Mucosa of stomach (tissue), 1 donor: ENCODE measurements around the gene PHC3.

Experiments used
- H3K27me3 ChIP-seq: one replicate; pipeline ENCODE4 v1.7.0; 2013; ENCODE audit warnings: mild to moderate bottlenecking, low read length; ENCODE audit not compliant: control insufficient read depth, insufficient read depth
- H3K36me3 ChIP-seq: one replicate; pipeline ENCODE4 v1.7.0; 2013; ENCODE audit warnings: low read length; ENCODE audit not compliant: control insufficient read depth, insufficient read depth
- H3K4me1 ChIP-seq: one replicate; pipeline ENCODE4 v1.7.0; 2013; ENCODE audit warnings: mild to moderate bottlenecking, low read length; ENCODE audit not compliant: control insufficient read depth, insufficient read depth
- H3K4me3 ChIP-seq: one replicate; pipeline ENCODE4 v1.7.0; 2013; ENCODE audit warnings: low read length
- H3K9ac ChIP-seq: one replicate; pipeline ENCODE4 v1.7.0; 2013; ENCODE audit warnings: mild to moderate bottlenecking, low read length, moderate library complexity
- H3K9me3 ChIP-seq: one replicate; pipeline ENCODE4 v1.7.0; 2013; ENCODE audit warnings: mild to moderate bottlenecking, low read length, moderate library complexity; ENCODE audit not compliant: control insufficient read depth
- donor health status: Pancreatic carcinoma.

Gene PHC3

GRCh38 chr3:170178651-170179050 lies 2.9 kb downstream of the PHC3 start:
- H3K9ac ChIP-seq = no peak overlapping the region
- H3K4me1 ChIP-seq = peaks cover 24% of the 10 kb centered on the region
- no peaks in the 10 kb centered on the region for H3K27me3 ChIP-seq
- no peak overlapping the region for H3K4me3 ChIP-seq
- no peaks in the 10 kb centered on the region for H3K9me3 ChIP-seq
- no peaks in the 10 kb centered on the region for H3K36me3 ChIP-seq

GRCh38 chr3:170171563-170171962 lies 10.0 kb downstream of the PHC3 start:
- Histone ChIP-seq H3K4me3 (no peak overlapping the region), H3K27me3 (no peaks in the 10 kb centered on the region), H3K9me3 (no peaks in the 10 kb centered on the region), H3K4me1 (peaks cover 12% of the 10 kb centered on the region), H3K36me3 (peaks cover 4% of the 10 kb centered on the region), H3K9ac (no peak overlapping the region)

GRCh38 chr3:170164717-170165116 lies 16.8 kb downstream of the PHC3 start:
- no peaks in the 10 kb centered on the region for H3K27me3 ChIP-seq
- H3K4me3 ChIP-seq = no peak overlapping the region
- no peaks in the 10 kb centered on the region for H3K36me3 ChIP-seq
- no peaks in the 10 kb centered on the region for H3K9me3 ChIP-seq
- H3K9ac ChIP-seq = no peak overlapping the region
- peaks cover 9% of the 10 kb centered on the region for H3K4me1 ChIP-seq

- H3K36me3 ChIP-seq = no peaks in the 10 kb centered on the region
- H3K4me1 ChIP-seq = peaks cover 9% of the 10 kb centered on the region
- no peaks in the 10 kb centered on the region for H3K9me3 ChIP-seq
- H3K9ac ChIP-seq = no peak overlapping the region
- H3K4me3 ChIP-seq = no peak overlapping the region
- H3K27me3 ChIP-seq = no peaks in the 10 kb centered on the region
These were observed 17.4 kb downstream of the PHC3 start for GRCh38 chr3:170163956-170164645.

- Histone ChIP-seq H3K4me3 (no peak overlapping the region), H3K9me3 (no peaks in the 10 kb centered on the region), H3K9ac (no peak overlapping the region), H3K27me3 (no peaks in the 10 kb centered on the region), H3K4me1 (peaks cover 9% of the 10 kb centered on the region), H3K36me3 (no peaks in the 10 kb centered on the region)
These were observed 18.9 kb downstream of the PHC3 start for GRCh38 chr3:170162630-170163029.

- peaks cover 9% of the 10 kb centered on the region for H3K4me1 ChIP-seq
- H3K36me3 ChIP-seq = no peaks in the 10 kb centered on the region
- H3K4me3 ChIP-seq = no peak overlapping the region
- no peak overlapping the region for H3K9ac ChIP-seq
- no peaks in the 10 kb centered on the region for H3K27me3 ChIP-seq
- H3K9me3 ChIP-seq = no peaks in the 10 kb centered on the region
These were observed 19.5 kb downstream of the PHC3 start for GRCh38 chr3:170162052-170162451.

- Histone ChIP-seq H3K27me3 (no peaks in the 10 kb centered on the region), H3K4me3 (no peak overlapping the region), H3K9me3 (no peaks in the 10 kb centered on the region), H3K4me1 (peaks cover 7% of the 10 kb centered on the region), H3K9ac (no peak overlapping the region), H3K36me3 (no peaks in the 10 kb centered on the region)
These were observed 21.6 kb downstream of the PHC3 start for GRCh38 chr3:170159933-170160332.

GRCh38 chr3:170159459-170159858 lies 22.1 kb downstream of the PHC3 start:
- H3K4me1 ChIP-seq = peaks cover 7% of the 10 kb centered on the region
- no peaks in the 10 kb centered on the region for H3K36me3 ChIP-seq
- no peaks in the 10 kb centered on the region for H3K27me3 ChIP-seq
- H3K9me3 ChIP-seq = no peaks in the 10 kb centered on the region
- H3K4me3 ChIP-seq = no peak overlapping the region
- no peak overlapping the region for H3K9ac ChIP-seq

GRCh38 chr3:170155604-170156003 lies 25.9 kb downstream of the PHC3 start:
- no peaks in the 10 kb centered on the region for H3K27me3 ChIP-seq
- no peak overlapping the region for H3K9ac ChIP-seq

GRCh38 chr3:170154569-170155143 lies 26.9 kb downstream of the PHC3 start:
- Histone ChIP-seq H3K36me3 (no peaks in the 10 kb centered on the region), H3K27me3 (no peaks in the 10 kb centered on the region), H3K4me3 (no peak overlapping the region), H3K9ac (no peak overlapping the region), H3K9me3 (no peaks in the 10 kb centered on the region), H3K4me1 (peaks cover 8% of the 10 kb centered on the region)

More at GRCh38 chr3:170155604-170156003, 25.9 kb downstream of the PHC3 start:
- Histone ChIP-seq H3K4me1 (peaks cover 8% of the 10 kb centered on the region), H3K36me3 (no peaks in the 10 kb centered on the region), H3K9me3 (no peaks in the 10 kb centered on the region), H3K4me3 (no peak overlapping the region)

GRCh38 chr3:170154084-170154483 lies 27.4 kb downstream of the PHC3 start:
- no peaks in the 10 kb centered on the region for H3K27me3 ChIP-seq
- H3K9me3 ChIP-seq = no peaks in the 10 kb centered on the region
- H3K36me3 ChIP-seq = no peaks in the 10 kb centered on the region
- no peak overlapping the region for H3K9ac ChIP-seq
- no peak overlapping the region for H3K4me3 ChIP-seq
- H3K4me1 ChIP-seq = peaks cover 8% of the 10 kb centered on the region

- Histone ChIP-seq H3K9me3 (no peaks in the 10 kb centered on the region), H3K36me3 (no peaks in the 10 kb centered on the region), H3K4me3 (no peak overlapping the region), H3K27me3 (no peaks in the 10 kb centered on the region), H3K4me1 (peaks cover 8% of the 10 kb centered on the region), H3K9ac (no peak overlapping the region)
These were observed 30.0 kb downstream of the PHC3 start for GRCh38 chr3:170151536-170151935.
